Measurements from ENCODE around the gene HSPB7.

DNA sequence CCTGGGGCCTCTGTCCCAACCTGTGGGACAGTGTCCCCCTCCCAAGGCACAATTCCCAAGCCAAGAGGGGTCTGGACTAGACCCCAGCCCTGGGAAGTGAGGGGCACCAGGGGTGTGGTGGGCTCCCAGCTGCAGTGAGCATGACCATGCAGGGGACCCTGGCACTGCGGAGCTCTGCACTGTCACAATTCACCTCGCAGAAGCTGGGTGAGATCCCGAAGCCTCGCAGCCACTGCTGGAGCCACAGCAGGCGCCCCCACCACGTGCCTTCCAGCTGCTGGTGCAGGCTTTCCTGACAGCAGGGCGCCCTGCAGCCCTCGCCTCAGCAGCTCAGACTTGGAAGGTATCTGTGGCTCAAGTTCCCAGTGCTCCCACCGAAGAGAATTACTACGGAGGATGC is 23.8 kb downstream of the HSPB7 start:
- TF ChIP-seq, protein P1, sequence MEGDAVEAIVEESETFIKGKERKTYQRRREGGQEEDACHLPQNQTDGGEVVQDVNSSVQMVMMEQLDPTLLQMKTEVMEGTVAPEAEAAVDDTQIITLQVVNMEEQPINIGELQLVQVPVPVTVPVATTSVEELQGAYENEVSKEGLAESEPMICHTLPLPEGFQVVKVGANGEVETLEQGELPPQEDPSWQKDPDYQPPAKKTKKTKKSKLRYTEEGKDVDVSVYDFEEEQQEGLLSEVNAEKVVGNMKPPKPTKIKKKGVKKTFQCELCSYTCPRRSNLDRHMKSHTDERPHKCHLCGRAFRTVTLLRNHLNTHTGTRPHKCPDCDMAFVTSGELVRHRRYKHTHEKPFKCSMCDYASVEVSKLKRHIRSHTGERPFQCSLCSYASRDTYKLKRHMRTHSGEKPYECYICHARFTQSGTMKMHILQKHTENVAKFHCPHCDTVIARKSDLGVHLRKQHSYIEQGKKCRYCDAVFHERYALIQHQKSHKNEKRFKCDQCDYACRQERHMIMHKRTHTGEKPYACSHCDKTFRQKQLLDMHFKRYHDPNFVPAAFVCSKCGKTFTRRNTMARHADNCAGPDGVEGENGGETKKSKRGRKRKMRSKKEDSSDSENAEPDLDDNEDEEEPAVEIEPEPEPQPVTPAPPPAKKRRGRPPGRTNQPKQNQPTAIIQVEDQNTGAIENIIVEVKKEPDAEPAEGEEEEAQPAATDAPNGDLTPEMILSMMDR (IDR thresholded peaks at IDR 0.05; ENCODE audit: insufficient read depth, low read length), result no peak
- TF ChIP-seq REST (IDR thresholded peaks at IDR 0.05; ENCODE audit: insufficient replicate concordance, low read depth) (no peak), POLR2AphosphoS5 (IDR thresholded peaks at IDR 0.05; ENCODE audit: low read depth) (no peak), GABPA (IDR thresholded peaks at IDR 0.05; ENCODE audit: low read depth) (no peak), SPI1 (IDR thresholded peaks at IDR 0.05; ENCODE audit: borderline replicate concordance, low read depth) (no peak)

All from HL-60 (cell line).